GM19328 (cell line): ENCODE measurements around the gene CTIF.
A peak's percentile ranks its signal among the peaks of the same experiment; 100 is the strongest.

ENCODE experiments used
- ATAC-seq: cut with Tn5 transposase; IDR thresholded peaks from one replicate; pipeline ENCODE4 v1.9.1; 2021; ENCODE audit warnings: mild to moderate bottlenecking, moderate library complexity; ENCODE audit not compliant: unreplicated experiment

CTIF gene

DNA sequence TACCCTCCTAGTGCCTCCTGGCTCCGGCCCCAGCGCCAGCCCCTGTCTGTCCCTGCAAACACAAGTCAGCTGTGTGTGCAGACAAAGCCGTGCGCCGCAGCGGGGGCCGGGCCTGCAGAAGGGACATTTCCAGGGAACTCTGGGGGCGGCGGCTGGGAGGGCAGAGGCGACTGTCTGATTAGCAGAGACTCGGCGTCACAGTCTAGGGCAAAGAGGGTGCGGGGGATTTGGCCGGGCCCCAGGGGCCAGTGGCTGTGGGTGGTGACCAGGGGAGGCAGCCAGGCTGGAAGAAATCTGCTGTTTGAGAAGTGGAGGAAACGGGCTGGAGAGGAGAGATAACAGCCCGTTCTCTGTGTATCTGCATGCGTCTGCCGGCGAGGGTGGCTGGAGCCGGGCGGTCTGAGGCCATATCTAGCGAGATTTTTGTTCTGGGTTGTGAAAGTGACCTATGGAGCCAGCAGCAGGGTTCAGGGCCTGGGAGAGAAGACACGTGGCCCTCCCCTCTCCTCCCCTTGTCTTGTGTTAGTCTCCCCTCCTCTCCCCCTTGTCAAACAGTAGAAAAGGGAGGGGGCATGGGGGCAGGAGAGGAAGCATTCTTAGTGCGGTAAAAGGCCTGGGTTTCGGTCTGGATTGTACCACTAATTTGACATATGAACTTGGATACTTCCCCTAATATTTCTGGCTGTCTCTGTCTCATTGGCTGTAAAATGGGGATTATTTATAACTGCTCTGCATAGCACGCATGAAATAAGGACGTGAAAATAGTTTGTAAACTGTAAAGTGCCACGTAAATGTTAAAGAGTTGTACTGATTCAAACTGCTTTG is 242.5 kb downstream of the CTIF start:
- ATAC-seq = no peak

GRCh38 chr18:48781988-48782363 is 243.1 kb downstream of the CTIF start:
- no peak for ATAC-seq

GRCh38 chr18:48782381-48782861 is 243.6 kb downstream of the CTIF start:
- ATAC-seq = no peak

- no peak for ATAC-seq
Observed at GRCh38 chr18:48783616-48784520, 245.0 kb downstream of the CTIF start.

GRCh38 chr18:48784656-48785055 is 245.8 kb downstream of the CTIF start:
- peak; percentile 15 for ATAC-seq

DNA sequence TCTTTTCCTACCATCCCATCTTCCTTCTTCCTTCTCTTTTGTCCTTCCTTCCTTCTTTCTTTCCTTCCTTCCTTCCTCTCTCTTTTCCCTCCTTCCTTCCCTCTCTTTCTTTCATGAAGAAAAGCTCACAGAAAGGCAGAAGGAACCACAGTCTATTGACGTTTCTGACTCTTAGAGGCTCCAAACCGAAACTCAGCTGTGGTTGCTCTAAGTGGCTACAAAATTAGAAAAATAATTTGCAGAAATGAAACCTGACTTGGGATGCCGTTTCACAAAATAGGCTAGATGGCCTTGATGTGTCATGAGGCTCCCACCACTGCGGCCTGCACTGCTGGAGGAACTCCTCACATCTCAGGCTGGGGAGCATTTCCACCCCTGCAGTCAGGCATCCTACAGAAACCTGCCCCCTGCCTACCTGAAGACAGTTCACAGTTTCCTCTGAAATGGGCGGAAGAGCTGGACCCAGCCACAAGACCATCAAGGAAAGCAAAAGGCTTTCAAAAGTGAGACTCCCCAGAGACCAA is 246.3 kb downstream of the CTIF start:
- ATAC-seq = peak; percentile 88

GRCh38 chr18:48785736-48786454 is 247.1 kb downstream of the CTIF start:
- ATAC-seq = no peak

GRCh38 chr18:48786455-48787202 is 247.8 kb downstream of the CTIF start:
- ATAC-seq = no peak

DNA sequence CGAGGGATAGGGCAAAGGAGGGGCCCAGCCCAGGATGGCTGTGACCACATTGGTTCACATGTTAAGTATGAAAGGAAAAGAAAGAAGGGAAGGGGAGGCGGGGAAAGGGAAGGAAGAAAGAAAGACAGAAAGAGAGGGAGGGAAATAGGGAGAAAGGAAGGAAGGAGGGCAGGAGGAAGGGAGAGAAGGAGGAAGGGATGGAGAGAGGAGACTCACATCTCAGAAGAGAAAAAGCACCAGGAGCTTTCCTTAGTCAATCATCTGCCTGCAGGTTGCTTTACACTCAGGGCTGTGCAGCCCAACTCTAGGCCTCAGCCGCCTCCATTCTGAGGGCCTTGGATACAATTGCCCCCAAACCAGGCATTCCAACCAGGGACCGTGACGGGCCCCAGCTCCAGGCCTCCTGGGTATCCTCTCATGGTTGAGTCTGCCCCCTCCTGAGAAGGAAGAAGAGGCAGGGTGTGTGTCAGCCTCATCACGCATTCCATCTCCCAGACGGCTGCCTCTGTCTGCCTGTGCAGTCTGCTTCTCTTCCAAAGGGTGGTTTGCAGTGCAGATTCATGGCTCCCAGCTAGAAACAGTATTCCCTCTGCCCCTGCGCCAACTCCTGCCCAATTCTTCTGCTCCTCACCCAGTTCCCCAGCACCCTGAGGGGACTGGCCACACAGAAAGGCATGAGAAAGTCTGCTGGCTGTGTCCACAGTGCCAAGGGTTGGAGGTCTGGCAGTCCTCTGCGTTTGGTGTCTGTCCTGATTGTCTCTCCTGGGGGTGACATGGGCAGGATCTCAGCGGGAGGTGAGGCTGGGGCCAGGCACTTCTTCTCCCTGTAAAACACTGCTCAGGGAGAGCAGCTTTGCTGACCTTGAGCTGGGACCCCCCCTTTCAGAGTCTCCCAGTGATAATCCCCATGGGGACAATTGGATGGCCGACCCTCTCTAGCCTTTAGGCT is 248.6 kb downstream of the CTIF start:
- ATAC-seq = no peak

GRCh38 chr18:48788373-48788772 is 249.5 kb downstream of the CTIF start:
- ATAC-seq = no peak

- no peak for ATAC-seq
Observed at GRCh38 chr18:48789259-48789812, 250.5 kb downstream of the CTIF start.

- no peak for ATAC-seq
Observed at GRCh38 chr18:48790226-48790863, 251.5 kb downstream of the CTIF start.

GRCh38 chr18:48790869-48791635 is 252.2 kb downstream of the CTIF start:
- no peak for ATAC-seq

- ATAC-seq = no peak
Observed at GRCh38 chr18:48791636-48792105, 252.8 kb downstream of the CTIF start.

DNA sequence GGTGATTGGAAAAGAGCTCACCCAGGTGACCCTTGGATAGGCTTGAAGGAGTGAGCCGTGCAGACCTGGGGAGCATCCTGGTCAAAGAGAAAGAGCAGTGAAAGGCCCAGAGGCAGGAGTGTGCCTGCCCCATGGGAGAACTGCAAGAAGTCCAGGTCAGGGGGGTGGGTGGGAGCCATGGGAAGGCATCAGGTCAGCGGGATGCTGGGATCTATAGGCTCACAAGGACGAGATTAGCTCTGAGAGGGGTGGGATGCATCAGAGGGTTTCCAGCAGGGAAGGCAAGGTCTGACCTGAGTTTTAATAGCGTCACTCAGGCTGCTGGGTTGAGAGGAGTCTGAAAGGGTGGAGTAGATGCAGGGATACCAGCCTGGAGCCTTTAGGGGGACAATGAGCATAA is 253.3 kb downstream of the CTIF start:
- no peak for ATAC-seq

- no peak for ATAC-seq
Observed at GRCh38 chr18:48792611-48793380, 254.0 kb downstream of the CTIF start.
